GM23248 (cell line): ENCODE results near the gene SCN4B.

Experiments used
- EZH2 ChIP-seq: fragments of 200-600 bp; sonication (generic); IDR thresholded peaks from 2 replicates; pipeline ENCODE4 v1.6.1; 2018; ENCODE audit warnings: antibody characterized with exemption, mild to moderate bottlenecking; ENCODE audit not compliant: insufficient read depth, poor library complexity, severe bottlenecking
- EZH2phosphoT487 ChIP-seq: fragments of 200-600 bp; sonication (generic); IDR thresholded peaks from 2 replicates; pipeline ENCODE4 v1.6.1; 2018; ENCODE audit warnings: antibody characterized with exemption, moderate library complexity, mild to moderate bottlenecking, low read depth; ENCODE audit not compliant: insufficient read depth

DNA sequence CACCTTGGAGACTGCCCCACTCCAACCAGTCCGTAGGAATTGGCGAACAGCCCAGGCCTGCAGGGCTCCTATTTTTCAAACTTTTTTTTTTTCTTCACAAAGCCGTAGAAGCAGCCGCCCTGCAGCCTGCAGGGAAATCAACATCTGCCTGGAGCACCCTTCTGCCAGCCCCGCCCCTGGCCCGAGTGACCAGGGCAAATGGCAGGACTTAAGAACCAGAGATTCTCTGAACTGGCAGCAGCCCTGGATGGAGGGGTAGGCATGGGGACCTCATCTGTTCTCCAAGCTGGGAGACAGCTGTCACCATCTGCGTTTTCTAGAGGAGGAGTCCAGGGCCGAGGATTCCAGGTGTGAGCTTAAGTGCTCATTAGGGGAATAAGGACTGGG is 18.3 kb upstream of the SCN4B start:
- TF ChIP-seq EZH2phosphoT487 (no peak), EZH2 (no peak)
